Measurements from ENCODE around the gene SEPTIN6. TPM values are rescaled to one million over a fixed set of nuclear protein-coding genes. Genes with fewer than 3 reads are reported as not detected.

The SEPTIN6 gene
- total and polyA plus RNA-seq, 2 donors (not counting 1 experiment from before 2014, with no cell fraction given), result 5.6 to 12.8 TPM

DNA sequence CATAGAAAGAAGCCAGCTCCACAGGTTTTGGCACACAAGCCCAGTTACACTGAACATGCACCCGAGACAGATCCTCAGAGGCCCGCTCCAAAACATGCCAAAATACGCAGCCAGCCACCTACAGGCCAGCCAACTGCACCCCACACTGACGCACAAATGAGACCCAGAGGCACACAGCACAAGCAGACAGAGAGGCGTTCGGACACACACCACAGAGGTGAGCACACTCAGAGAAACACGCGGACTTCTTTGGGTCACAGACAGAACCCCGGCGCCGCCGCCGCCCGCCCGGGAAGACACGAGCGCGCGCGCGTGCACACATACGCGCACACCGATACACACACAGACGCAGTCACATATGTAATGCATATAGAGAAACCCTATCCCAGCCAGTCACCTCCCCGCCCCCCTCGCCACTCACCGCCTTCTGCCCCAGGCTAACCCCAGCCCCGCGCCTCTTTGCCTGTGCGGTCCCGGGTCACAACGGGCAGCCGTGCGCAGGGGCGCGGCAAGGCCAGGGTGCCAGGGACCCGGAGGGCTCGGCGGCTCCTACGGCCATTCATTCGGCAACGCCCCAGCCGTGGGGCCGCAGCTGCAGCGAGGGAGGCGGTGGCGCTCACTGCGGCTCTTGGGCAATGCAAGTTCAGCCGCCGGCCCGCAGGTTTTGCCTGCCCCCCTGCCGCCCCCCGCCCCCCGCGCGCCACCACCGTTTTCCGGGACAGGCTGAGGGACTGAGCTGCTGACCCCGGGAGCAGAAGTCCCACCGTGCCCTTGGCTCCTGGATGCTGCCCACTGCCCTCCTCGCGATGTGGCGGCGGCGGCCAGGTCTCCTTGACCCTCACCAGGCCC is 553 bp downstream of the SEPTIN6 start:
- Histone ChIP-seq H2AFZ (ENCODE audit: low read length) (peak overlapping the region; percentile 41), H3K4me3 (replicated peaks in 1 of 4; ENCODE audit: control extremely low read depth in 1 of 4, insufficient read depth in 1 of 4, low read depth in 3 of 4, low read length in 4 of 4) (peak overlapping the region; percentile 57 to 65 (median 60)), H3K27me3 (ENCODE audit: control insufficient read depth, insufficient read depth, low read length) (no peaks in the 10 kb centered on the region), H3K79me2 (ENCODE audit: control insufficient read depth, insufficient read depth, low read length) (no peaks in the 10 kb centered on the region), H3K4me2 (ENCODE audit: extremely low read depth, insufficient read depth, low read length) (peak overlapping the region; percentile 40), H3K36me3 (ENCODE audit: control insufficient read depth, insufficient read depth, low read length) (no peaks in the 10 kb centered on the region), H3K4me1 (ENCODE audit: control insufficient read depth, extremely low read depth, insufficient read depth, low read length) (no peaks in the 10 kb centered on the region), H3K9ac (ENCODE audit: insufficient read depth, low read length) (peak overlapping the region; percentile 66), H3K27ac (ENCODE audit: insufficient read depth, low read length) (peak overlapping the region; percentile 28), H4K20me1 (ENCODE audit: control insufficient read depth, extremely low read depth, insufficient read depth, low read length) (no peaks in the 10 kb centered on the region), H3K9me3 (ENCODE audit: control insufficient read depth, insufficient read depth, low read depth, low read length) (no peaks in the 10 kb centered on the region)
- peak; percentile 27 to 74 for DNase-seq (ENCODE audit: low read depth in 2 of 2)
- TF ChIP-seq, protein P1, sequence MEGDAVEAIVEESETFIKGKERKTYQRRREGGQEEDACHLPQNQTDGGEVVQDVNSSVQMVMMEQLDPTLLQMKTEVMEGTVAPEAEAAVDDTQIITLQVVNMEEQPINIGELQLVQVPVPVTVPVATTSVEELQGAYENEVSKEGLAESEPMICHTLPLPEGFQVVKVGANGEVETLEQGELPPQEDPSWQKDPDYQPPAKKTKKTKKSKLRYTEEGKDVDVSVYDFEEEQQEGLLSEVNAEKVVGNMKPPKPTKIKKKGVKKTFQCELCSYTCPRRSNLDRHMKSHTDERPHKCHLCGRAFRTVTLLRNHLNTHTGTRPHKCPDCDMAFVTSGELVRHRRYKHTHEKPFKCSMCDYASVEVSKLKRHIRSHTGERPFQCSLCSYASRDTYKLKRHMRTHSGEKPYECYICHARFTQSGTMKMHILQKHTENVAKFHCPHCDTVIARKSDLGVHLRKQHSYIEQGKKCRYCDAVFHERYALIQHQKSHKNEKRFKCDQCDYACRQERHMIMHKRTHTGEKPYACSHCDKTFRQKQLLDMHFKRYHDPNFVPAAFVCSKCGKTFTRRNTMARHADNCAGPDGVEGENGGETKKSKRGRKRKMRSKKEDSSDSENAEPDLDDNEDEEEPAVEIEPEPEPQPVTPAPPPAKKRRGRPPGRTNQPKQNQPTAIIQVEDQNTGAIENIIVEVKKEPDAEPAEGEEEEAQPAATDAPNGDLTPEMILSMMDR (conservative IDR thresholded peaks at IDR 0.05 in 1 of 2, IDR thresholded peaks at IDR 0.05 in 1 of 2; ENCODE audit: low read depth in 1 of 2, low read length in 2 of 2), result peak in 1 of 2 donors; percentile 11
- TF ChIP-seq EZH2 (IDR thresholded peaks at IDR 0.05; ENCODE audit: low read length, missing control alignments), result no peak

DNA sequence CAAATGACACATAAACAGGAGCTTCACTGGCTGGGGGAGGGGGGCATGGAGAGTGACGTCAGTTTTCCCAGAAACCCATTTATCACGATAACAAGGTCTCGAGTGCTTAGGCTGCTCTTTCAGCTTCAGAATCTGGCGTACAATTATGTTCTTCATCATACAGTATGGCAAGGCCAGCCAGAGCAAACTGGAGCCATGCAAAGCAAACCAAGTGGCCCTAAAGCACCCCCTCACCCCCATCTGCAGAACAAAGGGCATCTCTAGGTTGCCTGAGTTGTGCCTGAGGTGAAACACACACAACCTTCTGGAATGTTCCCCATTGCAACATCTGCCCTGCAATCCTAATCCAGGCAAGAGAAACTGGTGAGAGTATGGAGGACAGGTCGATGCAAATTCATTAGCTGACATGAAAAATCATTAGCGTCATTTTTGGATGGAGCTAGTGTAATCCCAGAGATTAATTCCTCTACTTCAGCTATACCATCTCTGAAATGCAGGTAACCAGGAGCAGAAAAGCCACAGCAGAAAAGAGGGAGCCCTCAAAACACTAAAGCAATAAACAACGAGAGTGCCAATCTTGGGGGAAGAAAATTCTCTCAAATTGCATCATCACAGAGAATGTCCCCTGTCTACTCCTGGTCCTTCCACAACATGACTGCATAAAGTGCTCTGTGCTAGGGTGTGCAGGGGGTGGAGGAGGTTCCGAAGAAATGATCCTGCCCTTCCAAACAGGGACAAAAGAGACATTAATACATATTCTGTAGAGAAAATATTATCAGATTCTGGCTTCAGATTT is 1.8 kb downstream of the SEPTIN6 start:
- no peak overlapping the region for H3K4me2 ChIP-seq (ENCODE audit: extremely low read depth, insufficient read depth, low read length)
- no peaks in the 10 kb centered on the region for H3K9me3 ChIP-seq (ENCODE audit: control insufficient read depth, insufficient read depth, low read depth, low read length)
- no peak overlapping the region for H3K27ac ChIP-seq (ENCODE audit: insufficient read depth, low read length)
- H4K20me1 ChIP-seq (ENCODE audit: control insufficient read depth, extremely low read depth, insufficient read depth, low read length), result no peaks in the 10 kb centered on the region
- H3K4me1 ChIP-seq (ENCODE audit: control insufficient read depth, extremely low read depth, insufficient read depth, low read length), result no peaks in the 10 kb centered on the region
- H3K9ac ChIP-seq (ENCODE audit: insufficient read depth, low read length), result no peak overlapping the region
- TF ChIP-seq, protein P1 (conservative IDR thresholded peaks at IDR 0.05 in 1 of 2, IDR thresholded peaks at IDR 0.05 in 1 of 2; ENCODE audit: low read depth in 1 of 2, low read length in 2 of 2), result no peak
- no peak for TF ChIP-seq EZH2 (IDR thresholded peaks at IDR 0.05; ENCODE audit: low read length, missing control alignments)
- peak overlapping the region in 1 of 4 experiments; percentile 65 for H3K4me3 ChIP-seq (replicated peaks in 1 of 4; ENCODE audit: control extremely low read depth in 1 of 4, insufficient read depth in 1 of 4, low read depth in 3 of 4, low read length in 4 of 4)
- H2AFZ ChIP-seq (ENCODE audit: low read length), result no peak overlapping the region
- no peaks in the 10 kb centered on the region for H3K79me2 ChIP-seq (ENCODE audit: control insufficient read depth, insufficient read depth, low read length)
- H3K27me3 ChIP-seq (ENCODE audit: control insufficient read depth, insufficient read depth, low read length), result no peaks in the 10 kb centered on the region
- DNase-seq (ENCODE audit: low read depth in 2 of 2), result peak; percentile 42 to 52
- H3K36me3 ChIP-seq (ENCODE audit: control insufficient read depth, insufficient read depth, low read length), result no peaks in the 10 kb centered on the region

DNA sequence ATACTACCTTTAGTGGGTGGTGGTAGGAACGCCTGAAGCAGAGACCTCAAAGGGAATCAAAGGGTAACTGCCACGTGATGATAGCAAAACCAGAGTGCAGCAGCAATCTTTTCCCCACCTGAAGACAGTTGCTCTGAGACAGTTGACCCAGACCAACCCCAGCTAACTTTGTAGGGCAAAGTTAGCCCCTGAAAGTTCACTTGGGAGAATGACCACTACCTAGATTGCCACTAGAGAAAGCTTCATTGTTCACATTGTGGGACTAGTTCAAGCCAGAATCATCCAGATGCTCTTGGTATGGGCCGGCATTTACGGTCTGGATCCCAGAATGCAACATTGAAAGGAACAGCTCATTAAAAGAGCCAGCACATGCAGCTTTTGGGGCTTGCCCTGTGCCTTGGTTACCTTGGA is 4.1 kb downstream of the SEPTIN6 start:
- Histone ChIP-seq H3K9me3 (ENCODE audit: control insufficient read depth, insufficient read depth, low read depth, low read length) (no peaks in the 10 kb centered on the region), H3K4me3 (replicated peaks in 1 of 4; ENCODE audit: control extremely low read depth in 1 of 4, insufficient read depth in 1 of 4, low read depth in 3 of 4, low read length in 4 of 4) (no peak overlapping the region), H4K20me1 (ENCODE audit: control insufficient read depth, extremely low read depth, insufficient read depth, low read length) (no peaks in the 10 kb centered on the region), H3K36me3 (ENCODE audit: control insufficient read depth, insufficient read depth, low read length) (no peaks in the 10 kb centered on the region), H3K27me3 (ENCODE audit: control insufficient read depth, insufficient read depth, low read length) (no peaks in the 10 kb centered on the region), H3K9ac (ENCODE audit: insufficient read depth, low read length) (no peak overlapping the region), H2AFZ (ENCODE audit: low read length) (no peak overlapping the region), H3K4me1 (ENCODE audit: control insufficient read depth, extremely low read depth, insufficient read depth, low read length) (peaks cover 2% of the 10 kb centered on the region), H3K4me2 (ENCODE audit: extremely low read depth, insufficient read depth, low read length) (no peak overlapping the region), H3K27ac (ENCODE audit: insufficient read depth, low read length) (no peak overlapping the region), H3K79me2 (ENCODE audit: control insufficient read depth, insufficient read depth, low read length) (no peaks in the 10 kb centered on the region)
- TF ChIP-seq EZH2 (IDR thresholded peaks at IDR 0.05; ENCODE audit: low read length, missing control alignments), result no peak
- TF ChIP-seq, protein P1 (conservative IDR thresholded peaks at IDR 0.05 in 1 of 2, IDR thresholded peaks at IDR 0.05 in 1 of 2; ENCODE audit: low read depth in 1 of 2, low read length in 2 of 2), result no peak
- DNase-seq (ENCODE audit: low read depth in 2 of 2), result no peak
